ENCODE results near the gene MIF4GD. TPM values are rescaled to one million over a fixed set of nuclear protein-coding genes. Genes with fewer than 3 reads are reported as not detected.

MIF4GD gene
- total RNA-seq, 1 experiment from 2014 or later, result 26.1 TPM

GRCh38 chr17:75300280-75300679, 29.2 kb upstream of the MIF4GD start:
- Histone ChIP-seq H2BK20ac (ENCODE audit: low read depth, low read length, poor library complexity, severe bottlenecking) (no peak overlapping the region), H3K4me1 (ENCODE audit: insufficient read depth, low read length) (no peaks in the 10 kb centered on the region), H2BK5ac (ENCODE audit: insufficient read length, low read length) (no peak overlapping the region), H3T11ph (ENCODE audit: low read length) (no peak overlapping the region), H3K23ac (ENCODE audit: insufficient read length, low read depth, low read length) (no peak overlapping the region), H4K8ac (replicated peaks; ENCODE audit: insufficient read length, low read depth, low read length) (no peak overlapping the region), H2AK5ac (ENCODE audit: insufficient read length, low read length) (no peak overlapping the region), H3K79me2 (ENCODE audit: insufficient read depth, low read length) (no peaks in the 10 kb centered on the region), H3K9me3 (ENCODE audit: control insufficient read depth, low read depth, low read length) (no peaks in the 10 kb centered on the region), H3K4me2 (ENCODE audit: insufficient read depth, insufficient read length, low read length) (no peak overlapping the region), H3K23me2 (ENCODE audit: insufficient read length, low read depth, low read length, poor library complexity, severe bottlenecking) (no peaks in the 10 kb centered on the region), H3K4ac (ENCODE audit: low read depth, low read length) (no peak overlapping the region), H2BK120ac (ENCODE audit: low read depth, low read length, poor library complexity, severe bottlenecking) (no peak overlapping the region), H3K79me1 (ENCODE audit: insufficient read depth, low read depth, low read length, poor library complexity, severe bottlenecking) (no peaks in the 10 kb centered on the region), H3K56ac (ENCODE audit: insufficient read length, low read depth, low read length) (no peak overlapping the region), H4K91ac (ENCODE audit: insufficient read length, low read depth, low read length) (no peak overlapping the region), H4K20me1 (ENCODE audit: control insufficient read depth, insufficient read depth, insufficient read length) (no peaks in the 10 kb centered on the region), H4K5ac (ENCODE audit: insufficient read length, low read depth, low read length) (no peak overlapping the region), H3K14ac (ENCODE audit: insufficient read depth, low read length) (no peak overlapping the region), H3K18ac (ENCODE audit: insufficient read length, low read depth, low read length) (no peak overlapping the region), H3K27me3 (ENCODE audit: insufficient read depth, low read length) (no peaks in the 10 kb centered on the region), H2BK15ac (ENCODE audit: low read depth, low read length) (no peak overlapping the region), H3K27ac (ENCODE audit: insufficient read length, low read depth, low read length) (no peak overlapping the region), H3K9ac (ENCODE audit: extremely low read depth, insufficient read length, low read length) (no peak overlapping the region), H2BK12ac (ENCODE audit: insufficient read length, low read depth, low read length) (no peak overlapping the region), H2AFZ (ENCODE audit: low read length) (no peak overlapping the region)
- Mint-ChIP-seq H3K4me1 (no peaks in the 10 kb centered on the region), H3K27ac (no peak overlapping the region; a peak in 1 of 7 replicates), H3K27me3 (ENCODE audit: low read depth) (no peaks in the 10 kb centered on the region), H3K4me3 (no peak overlapping the region), H3K36me3 (ENCODE audit: insufficient read depth in 1 of 3, low read depth in 3 of 3) (no peaks in the 10 kb centered on the region; a peak in 1 of 7 replicates), H3K9me3 (no peaks in the 10 kb centered on the region)
- DNase-seq, result no peak
- WGBS (ENCODE audit: extremely low coverage, insufficient read length, low lambda C conversion rate), result no CpG with 5 or more reads among the region's 7 CpGs
- TF ChIP-seq, protein P1, sequence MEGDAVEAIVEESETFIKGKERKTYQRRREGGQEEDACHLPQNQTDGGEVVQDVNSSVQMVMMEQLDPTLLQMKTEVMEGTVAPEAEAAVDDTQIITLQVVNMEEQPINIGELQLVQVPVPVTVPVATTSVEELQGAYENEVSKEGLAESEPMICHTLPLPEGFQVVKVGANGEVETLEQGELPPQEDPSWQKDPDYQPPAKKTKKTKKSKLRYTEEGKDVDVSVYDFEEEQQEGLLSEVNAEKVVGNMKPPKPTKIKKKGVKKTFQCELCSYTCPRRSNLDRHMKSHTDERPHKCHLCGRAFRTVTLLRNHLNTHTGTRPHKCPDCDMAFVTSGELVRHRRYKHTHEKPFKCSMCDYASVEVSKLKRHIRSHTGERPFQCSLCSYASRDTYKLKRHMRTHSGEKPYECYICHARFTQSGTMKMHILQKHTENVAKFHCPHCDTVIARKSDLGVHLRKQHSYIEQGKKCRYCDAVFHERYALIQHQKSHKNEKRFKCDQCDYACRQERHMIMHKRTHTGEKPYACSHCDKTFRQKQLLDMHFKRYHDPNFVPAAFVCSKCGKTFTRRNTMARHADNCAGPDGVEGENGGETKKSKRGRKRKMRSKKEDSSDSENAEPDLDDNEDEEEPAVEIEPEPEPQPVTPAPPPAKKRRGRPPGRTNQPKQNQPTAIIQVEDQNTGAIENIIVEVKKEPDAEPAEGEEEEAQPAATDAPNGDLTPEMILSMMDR (conservative IDR thresholded peaks at IDR 0.05), result no peak

Data from H9 (cell line).